ENCODE data around the gene DTD1.
A peak's percentile ranks its signal among the peaks of the same experiment; 100 is the strongest.

The DTD1 gene, protein sequence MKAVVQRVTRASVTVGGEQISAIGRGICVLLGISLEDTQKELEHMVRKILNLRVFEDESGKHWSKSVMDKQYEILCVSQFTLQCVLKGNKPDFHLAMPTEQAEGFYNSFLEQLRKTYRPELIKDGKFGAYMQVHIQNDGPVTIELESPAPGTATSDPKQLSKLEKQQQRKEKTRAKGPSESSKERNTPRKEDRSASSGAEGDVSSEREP

DNA sequence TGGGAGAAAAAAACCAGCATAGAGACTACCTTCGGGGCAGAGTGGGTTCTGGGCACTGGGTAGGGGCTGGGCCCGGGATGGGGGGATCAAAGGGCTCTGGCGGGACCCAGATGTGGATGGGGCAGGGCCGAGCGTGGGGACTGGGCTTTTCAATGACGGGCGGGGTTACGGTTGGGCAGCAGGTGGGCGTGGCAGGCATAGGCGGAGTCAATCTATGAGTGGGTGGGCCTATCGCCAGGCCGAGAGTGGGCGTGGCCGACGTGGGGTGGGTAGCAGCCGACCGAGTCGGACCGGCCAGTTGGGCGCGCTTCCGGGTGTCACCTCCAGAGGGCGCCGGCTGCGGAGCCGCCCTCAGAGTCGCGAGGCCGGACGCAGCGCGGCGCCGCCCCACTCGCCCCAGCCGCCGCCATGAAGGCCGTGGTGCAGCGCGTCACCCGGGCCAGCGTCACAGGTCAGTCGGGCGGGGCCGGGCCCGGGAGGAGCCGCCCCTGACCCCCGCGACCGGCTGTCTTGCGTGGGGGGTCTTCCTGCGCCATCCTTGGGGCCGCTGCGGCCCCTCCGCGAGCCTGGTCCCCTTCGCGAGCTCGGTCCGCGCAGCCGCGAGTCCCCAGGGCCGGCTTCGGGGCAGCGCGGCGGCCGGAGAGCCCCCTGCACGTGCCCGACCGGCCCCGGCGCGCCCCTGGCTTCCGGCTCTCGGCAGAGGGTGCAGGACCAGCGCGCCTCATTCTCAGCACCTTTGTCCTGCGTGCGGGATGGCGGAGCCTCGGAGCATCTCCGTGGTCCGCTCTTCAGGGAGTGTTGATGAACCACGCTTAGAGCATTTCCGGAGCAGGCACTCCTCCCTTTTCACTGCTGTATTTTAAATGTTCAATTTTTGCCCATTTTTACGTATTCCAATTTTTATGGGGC, at the start of gene DTD1:
Gene DTD1, plus strand, starts transcription at position 390 of the 909 bp plus-strand sequence. Its CDS starts 19 bp downstream, at position 409.
- DNase-seq (ENCODE audit: low read depth): peak; percentile 64
- TF ChIP-seq, protein P1, sequence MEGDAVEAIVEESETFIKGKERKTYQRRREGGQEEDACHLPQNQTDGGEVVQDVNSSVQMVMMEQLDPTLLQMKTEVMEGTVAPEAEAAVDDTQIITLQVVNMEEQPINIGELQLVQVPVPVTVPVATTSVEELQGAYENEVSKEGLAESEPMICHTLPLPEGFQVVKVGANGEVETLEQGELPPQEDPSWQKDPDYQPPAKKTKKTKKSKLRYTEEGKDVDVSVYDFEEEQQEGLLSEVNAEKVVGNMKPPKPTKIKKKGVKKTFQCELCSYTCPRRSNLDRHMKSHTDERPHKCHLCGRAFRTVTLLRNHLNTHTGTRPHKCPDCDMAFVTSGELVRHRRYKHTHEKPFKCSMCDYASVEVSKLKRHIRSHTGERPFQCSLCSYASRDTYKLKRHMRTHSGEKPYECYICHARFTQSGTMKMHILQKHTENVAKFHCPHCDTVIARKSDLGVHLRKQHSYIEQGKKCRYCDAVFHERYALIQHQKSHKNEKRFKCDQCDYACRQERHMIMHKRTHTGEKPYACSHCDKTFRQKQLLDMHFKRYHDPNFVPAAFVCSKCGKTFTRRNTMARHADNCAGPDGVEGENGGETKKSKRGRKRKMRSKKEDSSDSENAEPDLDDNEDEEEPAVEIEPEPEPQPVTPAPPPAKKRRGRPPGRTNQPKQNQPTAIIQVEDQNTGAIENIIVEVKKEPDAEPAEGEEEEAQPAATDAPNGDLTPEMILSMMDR (IDR thresholded peaks at IDR 0.05; ENCODE audit: low read depth, low read length, missing control alignments): peak; percentile 55
- in situ Hi-C loops (cut with HindIII; ENCODE audit: low sequenced_read_pairs): no loop called here
- peak within 1 kb of the TSS; percentile 69 for H3K4me3 ChIP-seq (ENCODE audit: low read depth, low read length)

DNA sequence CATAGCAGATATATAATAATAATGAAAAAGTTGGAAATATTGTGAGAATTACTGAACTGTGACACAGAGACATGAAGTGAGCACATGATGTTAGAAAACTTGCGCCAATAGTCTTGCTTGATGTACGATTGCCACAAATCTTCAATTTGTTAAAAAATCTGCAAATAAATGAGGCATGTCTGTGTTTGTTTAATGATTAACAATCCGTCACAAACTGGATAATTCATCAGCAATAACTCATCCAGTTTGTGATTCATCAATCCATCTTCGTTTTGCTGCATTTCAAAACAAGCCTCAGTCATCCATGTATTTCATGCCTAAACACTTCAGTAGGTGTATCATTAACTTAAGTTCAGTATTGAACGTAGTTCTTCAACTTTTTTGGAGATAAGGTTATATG, 46.1 kb upstream of the DTD1 start:
- DNase-seq (ENCODE audit: low read depth): no peak
- H3K4me3 ChIP-seq (ENCODE audit: low read depth, low read length): no peak overlapping the region
- in situ Hi-C loops (cut with HindIII; ENCODE audit: low sequenced_read_pairs): no loop called here
- TF ChIP-seq, protein P1 (IDR thresholded peaks at IDR 0.05; ENCODE audit: low read depth, low read length, missing control alignments): no peak

DNA sequence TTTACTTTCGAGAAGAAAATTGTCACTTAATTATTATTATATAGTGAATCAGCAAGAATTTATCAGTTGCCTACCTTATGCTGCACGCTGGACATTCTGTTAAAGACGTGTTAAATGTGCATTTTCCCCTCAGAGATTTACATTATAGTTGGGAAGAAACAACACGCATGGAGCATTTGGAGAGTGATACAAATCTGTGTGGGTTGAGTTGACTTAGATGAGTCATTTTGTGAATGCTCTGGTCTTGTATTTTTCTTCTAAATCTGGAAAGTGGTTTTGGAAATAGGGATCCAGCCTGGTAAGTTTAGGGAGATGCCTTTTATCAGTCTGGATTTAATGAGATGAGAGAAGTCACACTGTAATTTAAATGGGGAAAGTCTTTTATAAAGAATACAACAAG, 44.6 kb upstream of the DTD1 start:
- TF ChIP-seq, protein P1 (IDR thresholded peaks at IDR 0.05; ENCODE audit: low read depth, low read length, missing control alignments): no peak
- in situ Hi-C loops (cut with HindIII; ENCODE audit: low sequenced_read_pairs): no loop called here
- no peak overlapping the region for H3K4me3 ChIP-seq (ENCODE audit: low read depth, low read length)
- no peak for DNase-seq (ENCODE audit: low read depth)

DNA sequence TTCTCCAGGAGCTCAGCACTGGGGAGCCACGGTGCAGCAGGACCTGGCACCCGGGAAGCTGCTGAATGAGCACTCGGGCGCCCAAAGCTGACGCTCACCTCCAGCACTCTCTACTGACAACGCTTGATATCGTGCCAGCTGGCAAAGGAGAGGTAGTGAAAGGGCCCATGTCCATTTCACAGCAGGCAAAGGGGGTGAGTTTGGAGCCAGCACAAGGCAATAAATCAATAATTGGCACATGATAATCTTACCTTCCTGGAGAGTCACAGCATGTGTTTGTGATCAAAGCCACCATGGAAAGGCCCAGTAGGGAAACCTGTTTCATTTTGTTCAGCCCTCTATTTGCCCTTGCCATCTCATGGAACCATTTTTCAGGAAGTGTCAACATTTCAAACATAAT, 43.9 kb upstream of the DTD1 start:
- no peak for DNase-seq (ENCODE audit: low read depth)
- no peak overlapping the region for H3K4me3 ChIP-seq (ENCODE audit: low read depth, low read length)
- in situ Hi-C loops (cut with HindIII; ENCODE audit: low sequenced_read_pairs): no loop called here
- TF ChIP-seq, protein P1 (IDR thresholded peaks at IDR 0.05; ENCODE audit: low read depth, low read length, missing control alignments): no peak

DNA sequence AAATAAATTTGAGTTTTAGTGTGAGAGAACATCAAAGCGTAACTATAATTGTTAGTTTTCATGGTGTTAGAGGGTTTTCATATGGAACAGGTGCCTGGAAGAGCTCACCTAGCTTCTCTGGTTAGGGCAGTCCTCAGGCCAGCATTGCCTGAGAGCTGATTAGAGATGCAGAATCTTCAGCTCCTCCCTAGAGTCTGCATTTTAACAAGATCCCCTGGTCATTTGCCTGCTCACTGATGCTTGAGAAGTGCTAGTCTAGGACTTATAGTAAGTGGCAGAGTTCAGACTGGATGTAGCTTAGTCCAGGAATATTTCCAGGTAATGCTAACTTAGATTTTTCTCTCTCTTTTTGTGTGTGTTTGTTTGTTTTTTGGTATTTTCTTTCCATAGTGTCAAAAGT, 42.3 kb upstream of the DTD1 start:
- in situ Hi-C loops (cut with HindIII; ENCODE audit: low sequenced_read_pairs): no loop called here
- TF ChIP-seq, protein P1 (IDR thresholded peaks at IDR 0.05; ENCODE audit: low read depth, low read length, missing control alignments): no peak
- no peak overlapping the region for H3K4me3 ChIP-seq (ENCODE audit: low read depth, low read length)

DNA sequence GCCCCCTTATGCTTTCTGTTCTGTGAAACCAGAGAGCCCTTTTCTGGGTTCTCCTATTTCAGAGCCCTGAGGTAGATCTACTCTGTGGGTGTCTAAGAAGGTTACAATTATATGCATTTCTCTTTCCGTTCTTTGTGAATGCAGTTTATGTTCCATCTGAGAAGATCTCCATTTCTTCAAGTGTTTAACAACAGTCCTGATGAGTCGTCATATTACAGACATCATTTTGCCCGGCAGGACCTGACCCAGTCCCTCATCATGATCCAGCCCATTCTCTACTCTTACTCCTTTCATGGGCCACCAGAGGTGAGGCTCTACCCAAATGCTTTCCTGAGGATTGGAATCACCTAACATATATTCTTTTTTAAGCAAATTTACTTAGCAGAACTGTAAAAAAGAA, 39.4 kb upstream of the DTD1 start:
- no peak for DNase-seq (ENCODE audit: low read depth)
- in situ Hi-C loops (cut with HindIII; ENCODE audit: low sequenced_read_pairs): no loop called here
- TF ChIP-seq, protein P1 (IDR thresholded peaks at IDR 0.05; ENCODE audit: low read depth, low read length, missing control alignments): no peak
- H3K4me3 ChIP-seq (ENCODE audit: low read depth, low read length): no peak overlapping the region

More for the DNA sequence above, 42.3 kb upstream of the DTD1 start:
- DNase-seq (ENCODE audit: low read depth): no peak
